Embryonic facial prominence (tissue), 1 donor: Measurements from ENCODE around the gene BSN.

Experiments used
- DNase-seq: peaks from one replicate; pipeline ENCODE4 v3.0.0-alpha.2; 2016; ENCODE audit errors: extremely low spot score

The BSN gene

DNA sequence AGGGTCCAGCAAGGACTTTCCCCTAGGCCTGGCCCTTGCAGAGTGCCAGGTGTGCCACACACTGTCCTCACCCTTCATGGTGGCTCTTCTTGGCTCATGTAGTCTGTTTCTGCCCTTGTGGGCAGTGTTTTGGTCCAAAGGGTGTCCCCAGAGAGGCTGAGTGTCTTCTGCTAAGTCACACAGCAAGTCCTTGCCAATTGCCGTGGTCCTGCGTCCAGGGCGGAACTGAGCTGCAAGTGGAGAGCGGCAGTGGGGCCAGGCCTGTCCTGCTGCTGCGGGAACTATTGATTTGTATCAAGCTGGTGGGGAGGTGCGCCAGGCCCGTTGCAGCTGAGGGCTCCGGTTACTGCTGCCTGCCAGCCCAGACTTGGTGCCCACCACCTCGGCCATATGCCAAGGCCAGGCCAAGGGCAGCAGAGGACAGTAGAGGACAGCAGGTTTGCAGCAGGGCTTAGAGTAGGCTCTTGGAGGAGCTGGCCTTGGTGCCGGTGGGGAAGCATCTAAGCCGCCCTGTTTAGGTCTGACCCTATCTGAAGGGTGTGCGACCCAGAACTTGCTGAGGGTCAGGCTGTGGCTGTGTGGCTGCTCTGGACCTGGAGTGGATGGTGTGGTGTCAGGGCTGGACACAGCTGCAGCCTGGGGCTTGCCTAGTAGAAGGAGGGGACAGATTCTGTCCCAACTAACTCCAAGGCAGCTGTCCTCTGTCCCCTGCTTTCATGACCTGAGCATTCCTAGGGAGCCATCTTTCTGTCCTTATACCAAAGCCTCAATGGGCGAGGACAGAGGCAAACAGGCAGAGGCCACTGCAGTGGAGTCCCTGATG lies 160.7 kb downstream of the BSN start:
- no peak for DNase-seq

DNA sequence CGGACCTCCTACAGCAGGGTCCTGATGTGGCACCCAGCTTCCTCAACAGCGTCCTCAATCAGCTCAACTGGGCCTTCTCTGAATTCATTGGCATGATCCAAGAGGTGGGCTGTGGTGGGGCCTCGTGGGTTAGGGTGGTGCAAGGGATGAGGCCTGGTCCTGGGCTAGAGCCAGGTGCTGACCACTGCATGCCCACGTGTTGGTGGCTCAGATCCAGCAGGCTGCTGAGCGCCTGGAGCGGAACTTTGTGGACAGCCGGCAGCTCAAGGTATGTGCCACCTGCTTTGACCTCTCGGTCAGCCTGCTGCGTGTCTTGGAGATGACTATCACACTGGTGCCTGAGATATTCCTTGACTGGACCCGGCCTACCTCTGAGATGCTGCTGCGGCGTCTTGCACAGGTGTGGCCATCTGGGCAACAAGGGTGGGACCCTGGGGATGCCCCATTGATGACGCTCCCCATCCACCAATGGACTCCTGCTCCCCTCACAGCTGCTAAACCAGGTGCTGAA lies 161.4 kb downstream of the BSN start:
- DNase-seq, result no peak

GRCh38 chr3:49716169-49716568 lies 161.9 kb downstream of the BSN start:
- no peak for DNase-seq

- no peak for DNase-seq
These were observed 162.5 kb downstream of the BSN start for GRCh38 chr3:49716691-49717210.

GRCh38 chr3:49717211-49717958 lies 163.1 kb downstream of the BSN start:
- DNase-seq, result no peak

GRCh38 chr3:49717959-49718857 lies 163.9 kb downstream of the BSN start:
- DNase-seq, result no peak

DNA sequence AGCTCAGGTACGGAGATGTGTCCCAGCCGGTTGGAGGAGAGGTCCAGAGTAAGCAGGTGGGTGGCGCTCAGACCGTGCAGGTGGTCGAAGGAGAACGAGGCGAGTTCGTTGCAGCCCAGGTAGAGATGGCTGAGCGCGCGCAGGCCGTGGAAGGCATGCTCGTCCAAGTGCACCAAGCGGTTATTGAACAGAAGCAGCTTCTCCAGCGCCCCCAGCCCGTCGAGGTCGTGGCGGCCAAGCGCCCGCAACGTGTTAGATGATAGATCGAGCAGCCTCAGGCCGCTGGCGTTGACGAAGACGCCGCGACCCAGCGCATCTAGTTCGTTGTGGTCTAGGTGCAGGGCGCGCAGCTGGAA lies 164.6 kb downstream of the BSN start:
- no peak for DNase-seq

GRCh38 chr3:49719214-49719884 lies 165.1 kb downstream of the BSN start, which contains the start of gene AMIGO3:
Gene AMIGO3, minus strand, starts transcription at chr3:49719684. Its CDS starts 219 bp downstream, at chr3:49719465.
- DNase-seq, result peak; percentile 82
